DOHH2 (cell line): ENCODE measurements around the gene BLVRB.

Source experiments
- EZH2phosphoT487 ChIP-seq: fragments of 200-600 bp; sonication (generic); IDR thresholded peaks from 2 replicates; pipeline ENCODE4 v1.6.1; 2017; ENCODE audit warnings: borderline replicate concordance, mild to moderate bottlenecking, antibody characterized with exemption, low read length, moderate library complexity, mixed read lengths
- TF ChIP-seq, protein P1 (sequence below): fragments of 200-600 bp; sonication (generic); IDR thresholded peaks from one replicate; pipeline ENCODE4 v1.5.1; 2014; ENCODE audit warnings: antibody characterized with exemption, mild to moderate bottlenecking, low read depth, low read length; ENCODE audit not compliant: poor library complexity, severe bottlenecking

DNA sequence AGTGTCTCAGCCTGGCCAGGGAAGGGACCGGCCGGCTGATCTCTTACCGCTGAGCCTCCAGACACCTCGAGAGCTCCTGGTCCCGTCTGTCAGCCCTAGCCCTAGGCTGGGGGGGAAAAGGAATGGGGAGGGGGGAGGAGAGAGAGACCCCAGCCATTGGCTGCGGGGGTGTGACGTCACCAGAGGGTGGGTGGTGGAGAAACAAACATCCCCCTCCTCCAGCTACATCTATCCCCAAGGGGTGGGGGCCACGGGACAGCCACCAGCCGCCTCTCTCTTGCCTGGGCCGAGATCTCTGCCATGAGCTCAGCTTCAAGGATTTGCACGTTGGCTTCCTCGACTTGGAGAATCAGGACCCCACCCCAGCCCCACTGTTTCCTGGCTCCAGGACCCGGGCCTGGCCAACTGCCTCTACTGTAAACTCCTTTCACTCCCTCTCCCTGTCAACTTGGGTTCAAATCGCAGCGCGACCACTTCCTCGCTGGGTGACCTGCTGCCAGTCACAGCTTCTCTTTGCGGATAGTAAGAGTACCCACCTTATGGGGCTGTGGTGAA, 52.2 kb downstream of the BLVRB start, which contains the start of gene PRX:
- TF ChIP-seq, protein P1, sequence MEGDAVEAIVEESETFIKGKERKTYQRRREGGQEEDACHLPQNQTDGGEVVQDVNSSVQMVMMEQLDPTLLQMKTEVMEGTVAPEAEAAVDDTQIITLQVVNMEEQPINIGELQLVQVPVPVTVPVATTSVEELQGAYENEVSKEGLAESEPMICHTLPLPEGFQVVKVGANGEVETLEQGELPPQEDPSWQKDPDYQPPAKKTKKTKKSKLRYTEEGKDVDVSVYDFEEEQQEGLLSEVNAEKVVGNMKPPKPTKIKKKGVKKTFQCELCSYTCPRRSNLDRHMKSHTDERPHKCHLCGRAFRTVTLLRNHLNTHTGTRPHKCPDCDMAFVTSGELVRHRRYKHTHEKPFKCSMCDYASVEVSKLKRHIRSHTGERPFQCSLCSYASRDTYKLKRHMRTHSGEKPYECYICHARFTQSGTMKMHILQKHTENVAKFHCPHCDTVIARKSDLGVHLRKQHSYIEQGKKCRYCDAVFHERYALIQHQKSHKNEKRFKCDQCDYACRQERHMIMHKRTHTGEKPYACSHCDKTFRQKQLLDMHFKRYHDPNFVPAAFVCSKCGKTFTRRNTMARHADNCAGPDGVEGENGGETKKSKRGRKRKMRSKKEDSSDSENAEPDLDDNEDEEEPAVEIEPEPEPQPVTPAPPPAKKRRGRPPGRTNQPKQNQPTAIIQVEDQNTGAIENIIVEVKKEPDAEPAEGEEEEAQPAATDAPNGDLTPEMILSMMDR: no peak
- TF ChIP-seq EZH2phosphoT487: no peak
